SJSA1 (cell line): ENCODE results near the gene CBARP. TPM values are rescaled to one million over a fixed set of nuclear protein-coding genes. Genes with fewer than 3 reads are reported as not detected.

ENCODE experiments used
- DNase-seq, 2 experiments: peaks; one replicate each; pipeline ENCODE4 v3.0.0-alpha.2; 2015 to 2020; ENCODE audit warnings: low spot score in 2 of 2, low read depth in 1 of 2
- H3K27ac ChIP-seq: fragments of 250-450 bp; sonication (Bioruptor Pico); 2 replicates; pipeline ENCODE4 v1.5.1; 2020; ENCODE audit warnings: mild to moderate bottlenecking, moderate library complexity
- H3K27me3 ChIP-seq: fragments of 250-450 bp; sonication (Bioruptor Pico); replicated peaks from 2 replicates; pipeline ENCODE4 v1.5.1; 2020; ENCODE audit warnings: mild to moderate bottlenecking, moderate library complexity
- H3K36me3 ChIP-seq: fragments of 250-450 bp; sonication (Bioruptor Pico); 2 replicates; pipeline ENCODE4 v1.5.1; 2020; ENCODE audit warnings: mild to moderate bottlenecking
- H3K4me1 ChIP-seq: fragments of 250-450 bp; sonication (Bioruptor Pico); replicated peaks from 2 replicates; pipeline ENCODE4 v1.6.1; 2021; ENCODE audit warnings: mild to moderate bottlenecking
- H3K4me3 ChIP-seq: fragments of 250-450 bp; sonication (Bioruptor Pico); 2 replicates; pipeline ENCODE4 v1.5.1; 2020; ENCODE audit warnings: mild to moderate bottlenecking
- H3K9me3 ChIP-seq: fragments of 250-450 bp; sonication (Bioruptor Pico); replicated peaks from 2 replicates; pipeline ENCODE4 v1.5.1; 2020; ENCODE audit warnings: mild to moderate bottlenecking
- total RNA-seq: library from RNA; depleted of rRNA; stranded (reverse); fragments of >200 nt; shearing (Covaris generic); gene quantifications from 2 replicates; pipeline ENCODE4 v1.2.3, GENCODE V29; 2014

Gene CBARP
- total RNA-seq, 1 experiment from 2014 or later, result 1.6 TPM

GRCh38 chr19:1271528-1272422 is 34.0 kb upstream of the CBARP start:
- H3K9me3 ChIP-seq, result peaks cover 5% of the 10 kb centered on the region; the same call in 1 of the 2 replicates
- H3K4me1 ChIP-seq, result peaks cover 56% of the 10 kb centered on the region
- H3K4me3 ChIP-seq, result no peak overlapping the region
- no peaks in the 10 kb centered on the region for H3K27me3 ChIP-seq
- DNase-seq, result no peak
- H3K27ac ChIP-seq, result no peak overlapping the region
- peaks cover 69% of the 10 kb centered on the region for H3K36me3 ChIP-seq

GRCh38 chr19:1270854-1271527 is 33.2 kb upstream of the CBARP start:
- Histone ChIP-seq H3K36me3 (peaks cover 66% of the 10 kb centered on the region), H3K9me3 (peaks cover 5% of the 10 kb centered on the region; the same call in 1 of the 2 replicates), H3K4me1 (peaks cover 56% of the 10 kb centered on the region), H3K4me3 (no peak overlapping the region), H3K27ac (no peak overlapping the region), H3K27me3 (no peaks in the 10 kb centered on the region)
- DNase-seq, result no peak

GRCh38 chr19:1270213-1270853 is 32.5 kb upstream of the CBARP start:
- peaks cover 62% of the 10 kb centered on the region for H3K36me3 ChIP-seq
- peaks cover 56% of the 10 kb centered on the region for H3K4me1 ChIP-seq
- no peak for DNase-seq
- H3K27ac ChIP-seq, result peak overlapping the region; percentile 84
- no peaks in the 10 kb centered on the region for H3K27me3 ChIP-seq
- H3K9me3 ChIP-seq, result peaks cover 3% of the 10 kb centered on the region; the same call in 1 of the 2 replicates
- H3K4me3 ChIP-seq, result peak overlapping the region; percentile 82

GRCh38 chr19:1269478-1270212 is 31.8 kb upstream of the CBARP start:
- Histone ChIP-seq H3K27ac (peak overlapping the region; percentile 84), H3K27me3 (no peaks in the 10 kb centered on the region), H3K4me1 (peaks cover 56% of the 10 kb centered on the region), H3K36me3 (peaks cover 55% of the 10 kb centered on the region), H3K9me3 (no peaks in the 10 kb centered on the region), H3K4me3 (peak overlapping the region; percentile 82)
- peak; percentile 91 to 93 for DNase-seq

- Histone ChIP-seq H3K9me3 (no peaks in the 10 kb centered on the region), H3K27ac (peak within 1 kb of the TSS; percentile 84), H3K27me3 (no peaks in the 10 kb centered on the region), H3K4me1 (peaks cover 55% of the 10 kb centered on the region), H3K36me3 (peaks cover 49% of the 10 kb centered on the region), H3K4me3 (peak within 1 kb of the TSS; percentile 82)
- peak; percentile 99 to 100 for DNase-seq
Measured at GRCh38 chr19:1269065-1269477, 31.3 kb upstream of the CBARP start, which contains the start of gene CIRBP. TSS of gene CIRBP (plus strand) at chr19:1269332. CDS start at chr19:1270934, 1,602 bp downstream.

GRCh38 chr19:1268226-1269064 is 30.6 kb upstream of the CBARP start:
- Histone ChIP-seq H3K27ac (no peak overlapping the region), H3K4me3 (no peak overlapping the region; the same call in 1 of the 2 replicates), H3K27me3 (no peaks in the 10 kb centered on the region), H3K9me3 (no peaks in the 10 kb centered on the region), H3K4me1 (peaks cover 56% of the 10 kb centered on the region), H3K36me3 (peaks cover 43% of the 10 kb centered on the region)
- no peak for DNase-seq

- Histone ChIP-seq H3K9me3 (no peaks in the 10 kb centered on the region), H3K27ac (no peak overlapping the region), H3K27me3 (no peaks in the 10 kb centered on the region), H3K4me3 (no peak overlapping the region), H3K36me3 (peaks cover 35% of the 10 kb centered on the region), H3K4me1 (peaks cover 64% of the 10 kb centered on the region)
- DNase-seq, result no peak
Measured at GRCh38 chr19:1267477-1268225, 29.8 kb upstream of the CBARP start.

GRCh38 chr19:1266916-1267476 is 29.2 kb upstream of the CBARP start:
- DNase-seq, result no peak
- H3K9me3 ChIP-seq, result no peaks in the 10 kb centered on the region
- H3K36me3 ChIP-seq, result peaks cover 28% of the 10 kb centered on the region
- peak overlapping the region; percentile 46 for H3K4me3 ChIP-seq
- H3K27me3 ChIP-seq, result no peaks in the 10 kb centered on the region
- H3K4me1 ChIP-seq, result peaks cover 70% of the 10 kb centered on the region
- H3K27ac ChIP-seq, result peak overlapping the region; percentile 74; the same call in 1 of the 2 replicates

GRCh38 chr19:1266129-1266915 is 28.5 kb upstream of the CBARP start:
- peaks cover 22% of the 10 kb centered on the region for H3K36me3 ChIP-seq
- H3K27me3 ChIP-seq, result no peaks in the 10 kb centered on the region
- peak overlapping the region; percentile 46 for H3K4me3 ChIP-seq
- H3K4me1 ChIP-seq, result peaks cover 77% of the 10 kb centered on the region
- peak overlapping the region; percentile 74 for H3K27ac ChIP-seq
- DNase-seq, result peak; percentile 93 to 98
- H3K9me3 ChIP-seq, result no peaks in the 10 kb centered on the region

- peaks cover 15% of the 10 kb centered on the region for H3K36me3 ChIP-seq
- H3K9me3 ChIP-seq, result no peaks in the 10 kb centered on the region
- peaks cover 77% of the 10 kb centered on the region for H3K4me1 ChIP-seq
- DNase-seq, result peak in 1 of 2 experiments; percentile 98
- peak overlapping the region; percentile 46 for H3K4me3 ChIP-seq
- peak overlapping the region; percentile 74 for H3K27ac ChIP-seq
- H3K27me3 ChIP-seq, result no peaks in the 10 kb centered on the region
Measured at GRCh38 chr19:1265615-1266128, 27.9 kb upstream of the CBARP start.
